GM18511 (cell line): ENCODE measurements around the gene CYP39A1.

Experiments used
- ATAC-seq: cut with Tn5 transposase; IDR thresholded peaks from one replicate; pipeline ENCODE4 v1.9.1; 2021; ENCODE audit warnings: mild to moderate bottlenecking, moderate library complexity; ENCODE audit not compliant: unreplicated experiment

The CYP39A1 gene

DNA sequence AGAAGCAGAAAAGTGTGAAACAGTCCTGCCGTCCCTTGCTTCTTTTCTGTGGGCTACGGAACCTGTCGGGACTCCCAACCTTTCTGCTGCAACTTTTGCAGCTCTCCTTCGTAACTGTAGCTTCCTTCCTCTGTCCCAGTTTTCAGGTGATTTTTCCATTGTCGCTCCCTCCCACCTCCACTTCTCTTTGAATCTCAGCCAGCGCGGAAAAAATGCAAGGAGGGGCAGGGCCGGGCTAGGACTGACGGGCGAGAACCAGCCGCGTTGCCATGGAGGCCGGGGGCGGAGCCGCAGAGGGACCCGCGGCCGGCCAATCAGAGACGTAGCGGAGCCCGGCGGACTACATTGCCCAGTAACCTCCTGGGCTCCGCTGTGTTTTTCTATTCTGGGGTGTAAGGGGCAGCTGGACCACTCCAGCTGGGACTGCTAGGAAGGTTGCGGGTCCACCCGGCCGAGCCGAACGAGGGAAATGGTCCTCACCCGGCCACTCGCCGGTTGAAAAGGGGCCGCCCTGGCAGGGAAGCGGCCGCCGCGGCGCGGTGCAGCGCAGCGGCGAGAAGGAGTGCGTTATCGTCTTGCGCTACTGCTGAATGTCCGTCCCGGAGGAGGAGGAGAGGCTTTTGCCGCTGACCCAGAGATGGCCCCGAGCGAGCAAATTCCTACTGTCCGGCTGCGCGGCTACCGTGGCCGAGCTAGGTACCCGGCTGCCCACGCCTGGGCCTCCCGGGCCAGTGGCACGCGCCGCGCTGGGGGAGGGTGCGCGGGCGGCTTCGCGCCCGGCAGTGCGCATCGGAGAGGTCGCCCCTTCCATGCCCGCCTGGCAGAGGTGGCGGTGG, at the start of gene CYP39A1, which contains the start of gene SLC25A27:
Gene CYP39A1 (minus strand): TSS at position 216 of the 836 bp plus-strand sequence. CDS start 236 bp downstream, outside the sequence.
Gene SLC25A27 (plus strand): TSS at position 373 of the 836 bp plus-strand sequence. CDS start 218 bp downstream, at position 591.
- ATAC-seq: peak; percentile 100

- no peak for ATAC-seq
These were observed 47.4 kb upstream of the CYP39A1 start for GRCh38 chr6:46699970-46700369.

DNA sequence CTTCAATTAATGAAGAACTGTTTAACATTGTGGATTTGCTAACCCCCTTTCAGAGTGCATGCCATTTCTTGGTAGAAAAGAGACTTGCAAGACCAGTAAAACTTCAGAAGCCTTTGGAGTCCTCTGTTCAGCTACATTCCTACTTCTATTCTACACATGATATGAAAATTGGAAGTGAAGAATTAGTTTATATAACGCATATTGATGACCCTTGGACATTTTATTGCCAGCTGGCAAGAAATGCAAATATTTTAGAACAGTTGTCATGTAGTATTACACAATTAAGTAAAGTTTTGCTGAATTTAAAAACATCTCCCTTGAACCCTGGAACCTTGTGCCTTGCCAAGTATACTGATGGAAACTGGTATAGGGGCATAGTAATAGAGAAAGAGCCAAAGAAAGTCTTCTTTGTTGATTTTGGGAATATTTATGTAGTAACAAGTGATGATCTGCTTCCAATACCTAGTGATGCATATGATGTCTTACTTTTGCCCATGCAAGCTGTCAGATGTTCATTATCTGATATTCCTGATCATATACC, 38.4 kb upstream of the CYP39A1 start:
- no peak for ATAC-seq

- ATAC-seq: no peak
These were observed 37.6 kb upstream of the CYP39A1 start for GRCh38 chr6:46690141-46690755.

DNA sequence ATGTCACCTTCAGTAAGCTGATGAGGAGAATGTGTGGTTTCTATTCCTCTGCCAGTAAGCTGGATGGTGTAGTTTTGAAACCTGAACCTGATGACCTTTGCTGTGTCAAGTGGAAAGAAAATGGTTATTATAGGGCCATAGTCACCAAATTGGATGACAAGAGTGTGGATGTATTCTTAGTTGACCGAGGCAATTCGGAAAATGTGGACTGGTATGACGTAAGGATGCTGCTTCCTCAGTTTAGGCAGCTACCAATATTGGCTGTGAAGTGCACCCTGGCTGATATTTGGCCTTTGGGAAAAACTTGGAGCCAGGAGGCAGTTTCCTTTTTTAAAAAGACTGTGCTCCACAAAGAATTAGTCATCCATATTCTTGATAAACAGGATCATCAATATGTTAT, 37.0 kb upstream of the CYP39A1 start:
- no peak for ATAC-seq

GRCh38 chr6:46688966-46689335, 36.3 kb upstream of the CYP39A1 start:
- no peak for ATAC-seq

DNA sequence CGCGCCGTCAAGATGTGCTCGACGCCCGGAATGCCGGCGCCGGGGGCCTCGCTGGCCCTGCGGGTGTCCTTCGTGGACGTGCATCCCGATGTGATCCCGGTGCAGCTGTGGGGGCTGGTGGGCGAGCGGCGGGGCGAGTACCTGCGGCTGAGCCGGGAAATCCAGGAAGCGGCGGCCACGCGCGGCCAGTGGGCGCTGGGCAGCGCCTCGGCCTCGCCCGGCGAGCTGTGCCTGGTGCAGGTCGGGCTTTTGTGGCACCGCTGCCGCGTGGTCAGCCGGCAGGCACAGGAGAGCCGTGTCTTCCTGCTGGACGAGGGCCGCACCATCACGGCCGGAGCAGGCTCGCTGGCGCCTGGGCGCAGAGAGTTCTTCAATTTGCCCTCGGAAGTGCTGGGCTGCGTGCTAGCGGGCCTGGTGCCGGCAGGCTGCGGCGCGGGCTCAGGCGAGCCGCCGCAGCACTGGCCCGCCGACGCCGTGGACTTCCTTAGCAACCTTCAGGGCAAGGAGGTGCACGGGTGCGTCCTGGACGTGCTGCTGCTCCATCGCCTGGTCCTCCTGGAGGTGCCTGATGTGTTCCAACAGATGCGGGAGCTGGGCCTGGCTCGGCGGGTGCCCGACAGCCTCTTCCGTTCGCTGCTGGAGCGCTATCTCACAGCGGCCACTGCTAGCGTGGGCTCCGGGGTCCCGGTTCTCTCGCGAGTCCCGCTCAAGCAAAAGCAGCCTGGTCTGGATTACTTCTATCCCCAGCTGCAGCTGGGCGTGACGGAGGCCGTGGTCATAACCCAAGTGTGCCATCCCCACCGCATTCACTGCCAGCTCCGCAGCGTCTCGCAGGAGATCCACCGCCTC, 35.7 kb upstream of the CYP39A1 start:
- no peak for ATAC-seq

GRCh38 chr6:46687619-46688097, 35.0 kb upstream of the CYP39A1 start, which contains the start of gene TDRD6:
TSS of gene TDRD6 (plus strand) at chr6:46687885. CDS start at chr6:46688129, 244 bp downstream.
- no peak for ATAC-seq

GRCh38 chr6:46684771-46685170, 32.2 kb upstream of the CYP39A1 start:
- ATAC-seq: no peak

GRCh38 chr6:46677314-46677654, 24.7 kb upstream of the CYP39A1 start:
- peak; percentile 46 for ATAC-seq

DNA sequence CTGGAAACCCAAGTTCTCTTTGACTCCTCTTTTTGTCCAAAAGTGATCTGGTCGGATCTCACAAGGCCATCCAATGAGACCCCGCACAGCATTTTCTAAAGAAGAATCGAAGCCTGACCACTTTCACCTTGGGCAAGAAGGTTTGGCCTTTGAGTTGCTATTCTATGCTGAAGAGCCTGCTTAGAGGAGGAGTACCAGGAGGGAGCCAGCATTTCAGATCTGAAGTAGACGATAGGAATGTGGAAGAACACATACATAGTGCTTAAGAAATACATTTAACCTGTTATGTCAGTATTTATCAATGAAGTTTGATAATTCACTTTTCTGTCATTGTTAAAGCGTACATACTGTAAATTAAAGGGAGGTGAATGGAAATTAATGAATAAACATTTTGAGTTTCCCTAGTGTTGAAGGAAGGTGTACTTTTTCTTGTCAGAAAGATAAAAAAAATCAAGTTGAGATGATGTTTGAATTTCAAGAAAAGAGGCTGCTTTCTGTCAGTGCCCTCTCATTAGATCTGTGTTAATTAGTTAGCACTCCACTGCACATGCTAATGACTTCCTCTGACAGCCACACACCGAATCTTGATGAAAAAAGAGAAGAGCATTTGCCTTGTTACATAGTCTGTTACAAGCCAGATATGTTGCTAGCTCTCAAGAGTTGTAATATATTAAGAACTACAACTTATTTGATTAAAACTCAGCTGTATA, 24.1 kb upstream of the CYP39A1 start:
- ATAC-seq: no peak

DNA sequence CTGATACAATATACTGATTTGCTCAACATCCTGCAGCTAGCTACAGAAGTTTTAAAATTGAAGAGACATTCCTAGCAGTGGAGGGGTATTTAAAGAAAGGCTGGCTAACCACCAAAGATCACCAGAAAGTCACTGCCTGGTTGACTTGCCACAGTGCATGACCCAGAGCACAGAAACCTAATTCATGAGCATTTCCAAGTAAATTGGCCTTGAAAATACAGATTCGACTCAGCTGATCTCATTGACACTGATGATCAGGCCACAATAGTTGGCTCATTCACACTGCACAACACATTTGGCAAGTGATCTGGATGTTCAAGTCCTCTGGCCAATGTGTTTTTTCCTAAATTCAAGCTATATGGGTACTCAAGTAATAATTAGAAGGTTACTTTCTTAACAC, 21.8 kb upstream of the CYP39A1 start:
- no peak for ATAC-seq

DNA sequence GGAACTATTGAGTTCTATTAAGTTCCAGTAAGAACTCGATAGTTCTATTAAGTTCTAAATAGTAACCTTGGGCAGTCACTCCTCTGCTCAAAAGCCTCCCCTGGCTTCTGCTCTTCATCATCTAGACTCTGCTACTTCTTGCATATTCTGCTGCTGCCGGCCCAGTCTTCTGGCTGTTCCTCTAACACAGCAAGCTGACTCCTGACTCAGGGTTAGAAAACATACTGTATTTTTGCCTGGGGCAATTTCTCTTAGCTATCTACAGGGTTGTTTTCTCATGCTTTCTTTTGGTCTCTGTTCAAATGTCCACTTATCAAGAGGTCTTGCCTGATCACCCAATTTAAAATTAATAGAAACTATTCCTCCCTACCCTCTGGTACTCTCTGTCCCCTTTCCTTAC, 14.8 kb upstream of the CYP39A1 start:
- ATAC-seq: no peak

- no peak for ATAC-seq
These were observed 8.9 kb upstream of the CYP39A1 start for GRCh38 chr6:46661483-46661882.

DNA sequence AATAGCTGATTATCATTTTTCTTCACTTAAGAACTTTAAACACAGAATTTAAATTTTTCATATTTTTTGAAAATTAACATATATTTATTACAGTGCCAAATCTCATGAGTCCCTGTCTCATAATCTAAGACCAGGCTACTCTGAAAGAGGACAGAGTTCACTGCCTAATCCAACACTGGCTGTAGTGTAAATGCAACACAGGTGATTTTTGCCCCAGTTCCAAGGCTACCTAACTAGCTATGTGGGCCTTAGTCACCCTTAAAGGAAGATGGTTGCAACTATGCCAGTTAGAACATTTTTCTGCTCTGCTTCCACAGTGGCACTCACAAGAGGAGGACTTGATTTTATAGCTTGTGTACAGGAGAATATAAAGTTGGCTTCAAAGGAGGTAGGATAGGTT, 5.0 kb upstream of the CYP39A1 start:
- no peak for ATAC-seq

DNA sequence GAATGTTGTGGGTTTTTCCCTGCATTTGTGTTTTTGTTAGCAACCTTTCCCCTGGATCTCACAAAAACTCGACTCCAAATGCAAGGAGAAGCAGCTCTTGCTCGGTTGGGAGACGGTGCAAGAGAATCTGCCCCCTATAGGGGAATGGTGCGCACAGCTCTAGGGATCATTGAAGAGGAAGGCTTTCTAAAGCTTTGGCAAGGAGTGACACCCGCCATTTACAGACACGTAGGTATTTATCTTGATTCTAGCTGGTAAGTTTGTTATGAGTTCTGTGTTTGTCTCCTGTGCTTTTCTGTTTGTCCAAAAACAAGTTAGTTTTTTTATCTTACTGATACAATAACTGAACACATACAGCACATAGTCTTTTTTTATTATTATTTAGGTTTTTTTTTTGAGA, 3.2 kb upstream of the CYP39A1 start:
- ATAC-seq: no peak

- ATAC-seq: no peak
These were observed 999 bp upstream of the CYP39A1 start for GRCh38 chr6:46653439-46654195.

DNA sequence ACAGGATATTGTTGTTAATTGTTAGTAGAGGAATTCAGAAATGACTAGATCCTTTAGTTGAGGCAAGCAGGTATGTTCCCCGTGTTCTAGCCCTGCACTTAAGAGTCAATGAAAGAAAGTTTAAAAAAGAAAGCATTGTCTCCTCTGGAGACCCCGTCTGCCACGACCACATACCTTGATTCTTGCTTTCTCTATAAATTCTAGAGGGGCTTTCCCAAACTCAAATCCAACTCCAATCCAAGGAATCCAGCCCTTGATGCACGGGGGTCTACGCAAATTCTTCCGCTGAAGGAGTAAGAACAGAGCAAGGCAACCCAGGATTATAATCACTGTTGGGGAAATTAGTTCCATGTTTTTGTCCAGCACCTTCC, 401 bp downstream of the CYP39A1 start:
- no peak for ATAC-seq

- ATAC-seq: no peak
These were observed 802 bp downstream of the CYP39A1 start for GRCh38 chr6:46651816-46652215.

DNA sequence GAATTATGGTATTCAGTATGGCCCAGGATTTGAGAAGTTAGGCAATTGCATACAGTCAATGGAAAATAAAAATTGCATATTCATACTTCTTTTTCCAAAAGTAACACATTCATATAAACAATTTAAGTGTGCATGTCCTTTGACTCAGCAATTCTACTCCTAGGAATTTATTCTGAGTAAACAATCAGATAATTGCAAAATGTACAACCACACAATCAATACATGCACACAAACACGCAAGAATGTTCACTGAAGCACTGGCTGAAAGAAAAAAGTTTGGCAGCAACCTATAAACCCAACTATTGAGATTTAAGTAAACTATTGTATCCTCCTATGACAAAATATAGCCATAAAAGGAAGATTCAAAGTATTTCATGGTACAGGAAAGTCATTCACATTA, 1.6 kb downstream of the CYP39A1 start:
- ATAC-seq: no peak
